Activated gamma-delta T cell treated with Interleukin-2 at 50 U/mL for 16 hours (primary cell): ENCODE data around the gene MYNN.

Source experiments
- DNase-seq: peaks from one replicate; pipeline ENCODE4 v3.0.0-alpha.2; 2020

Gene MYNN

GRCh38 chr3:169780742-169781141, 7.5 kb downstream of the MYNN start:
- no peak for DNase-seq

- no peak for DNase-seq
These were observed 8.1 kb downstream of the MYNN start for GRCh38 chr3:169781209-169781855.

GRCh38 chr3:169787120-169787519, 13.9 kb downstream of the MYNN start:
- DNase-seq, result no peak

- DNase-seq, result no peak
These were observed 14.6 kb downstream of the MYNN start for GRCh38 chr3:169787791-169788190.

- DNase-seq, result no peak
These were observed 17.0 kb downstream of the MYNN start for GRCh38 chr3:169790219-169790618.

GRCh38 chr3:169790687-169791429, 17.7 kb downstream of the MYNN start:
- no peak for DNase-seq

- no peak for DNase-seq
These were observed 19.2 kb downstream of the MYNN start for GRCh38 chr3:169792359-169792758.

GRCh38 chr3:169804681-169805080, 31.5 kb downstream of the MYNN start:
- no peak for DNase-seq

GRCh38 chr3:169809230-169809795, 36.1 kb downstream of the MYNN start:
- DNase-seq, result no peak

GRCh38 chr3:169811631-169812331, 38.6 kb downstream of the MYNN start:
- DNase-seq, result peak; percentile 11

- peak; percentile 65 for DNase-seq
These were observed 39.4 kb downstream of the MYNN start, which contains the start of the genes LRRC34 and LRRIQ4 for GRCh38 chr3:169812332-169813235. LRRC34 (minus strand) TSS chr3:169812904; CDS start chr3:169812548, 356 bp downstream. LRRIQ4 (plus strand) TSS chr3:169812870; CDS start chr3:169821922, 9,052 bp downstream.

GRCh38 chr3:169813278-169813677, 40.1 kb downstream of the MYNN start:
- no peak for DNase-seq

- peak; percentile 71 for DNase-seq
These were observed 40.7 kb downstream of the MYNN start for GRCh38 chr3:169813757-169814517.

- no peak for DNase-seq
These were observed 42.5 kb downstream of the MYNN start for GRCh38 chr3:169815590-169816150.

- DNase-seq, result no peak
These were observed 45.1 kb downstream of the MYNN start for GRCh38 chr3:169818316-169818715.

- DNase-seq, result no peak
These were observed 48.9 kb downstream of the MYNN start for GRCh38 chr3:169822091-169822490.

GRCh38 chr3:169822540-169822939, 49.3 kb downstream of the MYNN start:
- no peak for DNase-seq

- no peak for DNase-seq
These were observed 49.8 kb downstream of the MYNN start for GRCh38 chr3:169822983-169823382.

GRCh38 chr3:169825316-169825715, 52.1 kb downstream of the MYNN start:
- no peak for DNase-seq

- DNase-seq, result no peak
These were observed 54.5 kb downstream of the MYNN start for GRCh38 chr3:169827712-169828111.

- no peak for DNase-seq
These were observed 62.3 kb downstream of the MYNN start for GRCh38 chr3:169835533-169835932.
